ENCODE data around the gene RPL13.

RPL13 gene

DNA sequence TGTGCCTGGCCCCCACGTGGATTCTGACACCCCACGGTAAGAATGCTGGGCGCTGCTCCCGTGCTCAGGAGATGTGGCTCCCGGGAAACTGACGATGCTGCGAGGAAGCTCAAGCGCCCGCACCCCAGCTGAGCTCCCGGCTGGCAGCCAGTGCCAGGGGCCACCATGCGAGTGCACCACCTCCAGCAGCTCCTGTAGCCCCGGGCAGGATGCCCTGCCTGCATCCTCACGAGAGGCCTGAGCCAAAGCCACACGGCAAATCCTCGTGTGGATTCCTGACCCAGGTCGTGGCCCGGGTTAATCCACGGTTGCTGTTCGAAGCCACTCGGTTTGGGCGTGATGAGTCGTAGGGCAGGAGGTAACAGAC is 41.4 kb downstream of the RPL13 start:
- TF ChIP-seq FOXP2 (optimal IDR thresholded peaks at IDR 0.05; ENCODE audit: borderline replicate concordance, extremely low read depth, extremely low read length, insufficient read depth) (no peak), POLR2AphosphoS5 (IDR thresholded peaks at IDR 0.05; ENCODE audit: low read depth, low read length) (no peak), SIN3A (IDR thresholded peaks at IDR 0.05; ENCODE audit: borderline replicate concordance, insufficient read depth, low read length) (no peak), TAF1 (IDR thresholded peaks at IDR 0.05; ENCODE audit: borderline replicate concordance, insufficient read depth, low read length) (no peak)
- TF ChIP-seq, protein P1, sequence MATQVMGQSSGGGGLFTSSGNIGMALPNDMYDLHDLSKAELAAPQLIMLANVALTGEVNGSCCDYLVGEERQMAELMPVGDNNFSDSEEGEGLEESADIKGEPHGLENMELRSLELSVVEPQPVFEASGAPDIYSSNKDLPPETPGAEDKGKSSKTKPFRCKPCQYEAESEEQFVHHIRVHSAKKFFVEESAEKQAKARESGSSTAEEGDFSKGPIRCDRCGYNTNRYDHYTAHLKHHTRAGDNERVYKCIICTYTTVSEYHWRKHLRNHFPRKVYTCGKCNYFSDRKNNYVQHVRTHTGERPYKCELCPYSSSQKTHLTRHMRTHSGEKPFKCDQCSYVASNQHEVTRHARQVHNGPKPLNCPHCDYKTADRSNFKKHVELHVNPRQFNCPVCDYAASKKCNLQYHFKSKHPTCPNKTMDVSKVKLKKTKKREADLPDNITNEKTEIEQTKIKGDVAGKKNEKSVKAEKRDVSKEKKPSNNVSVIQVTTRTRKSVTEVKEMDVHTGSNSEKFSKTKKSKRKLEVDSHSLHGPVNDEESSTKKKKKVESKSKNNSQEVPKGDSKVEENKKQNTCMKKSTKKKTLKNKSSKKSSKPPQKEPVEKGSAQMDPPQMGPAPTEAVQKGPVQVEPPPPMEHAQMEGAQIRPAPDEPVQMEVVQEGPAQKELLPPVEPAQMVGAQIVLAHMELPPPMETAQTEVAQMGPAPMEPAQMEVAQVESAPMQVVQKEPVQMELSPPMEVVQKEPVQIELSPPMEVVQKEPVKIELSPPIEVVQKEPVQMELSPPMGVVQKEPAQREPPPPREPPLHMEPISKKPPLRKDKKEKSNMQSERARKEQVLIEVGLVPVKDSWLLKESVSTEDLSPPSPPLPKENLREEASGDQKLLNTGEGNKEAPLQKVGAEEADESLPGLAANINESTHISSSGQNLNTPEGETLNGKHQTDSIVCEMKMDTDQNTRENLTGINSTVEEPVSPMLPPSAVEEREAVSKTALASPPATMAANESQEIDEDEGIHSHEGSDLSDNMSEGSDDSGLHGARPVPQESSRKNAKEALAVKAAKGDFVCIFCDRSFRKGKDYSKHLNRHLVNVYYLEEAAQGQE (IDR thresholded peaks at IDR 0.05; ENCODE audit: insufficient read depth in 1 of 2, low read depth in 2 of 2, low read length in 2 of 2): no peak

GRCh38 chr16:89602273-89602951 is 41.9 kb downstream of the RPL13 start:
- TF ChIP-seq, protein P1 (IDR thresholded peaks at IDR 0.05; ENCODE audit: insufficient read depth in 1 of 2, low read depth in 2 of 2, low read length in 2 of 2): no peak
- TF ChIP-seq TAF1 (IDR thresholded peaks at IDR 0.05; ENCODE audit: borderline replicate concordance, insufficient read depth, low read length) (peak; percentile 23; the same call in 1 of the 2 replicates), FOXP2 (optimal IDR thresholded peaks at IDR 0.05; ENCODE audit: borderline replicate concordance, extremely low read depth, extremely low read length, insufficient read depth) (peak; percentile 63)

GRCh38 chr16:89602952-89603590 is 42.6 kb downstream of the RPL13 start:
- TF ChIP-seq FOXP2 (optimal IDR thresholded peaks at IDR 0.05; ENCODE audit: borderline replicate concordance, extremely low read depth, extremely low read length, insufficient read depth): no peak
- TF ChIP-seq POLR2AphosphoS5 (IDR thresholded peaks at IDR 0.05; ENCODE audit: low read depth, low read length): no peak
- no peak for TF ChIP-seq SIN3A (IDR thresholded peaks at IDR 0.05; ENCODE audit: borderline replicate concordance, insufficient read depth, low read length)
- TF ChIP-seq, protein P1 (IDR thresholded peaks at IDR 0.05; ENCODE audit: insufficient read depth in 1 of 2, low read depth in 2 of 2, low read length in 2 of 2): no peak
- no peak for TF ChIP-seq TAF1 (IDR thresholded peaks at IDR 0.05; ENCODE audit: borderline replicate concordance, insufficient read depth, low read length)

DNA sequence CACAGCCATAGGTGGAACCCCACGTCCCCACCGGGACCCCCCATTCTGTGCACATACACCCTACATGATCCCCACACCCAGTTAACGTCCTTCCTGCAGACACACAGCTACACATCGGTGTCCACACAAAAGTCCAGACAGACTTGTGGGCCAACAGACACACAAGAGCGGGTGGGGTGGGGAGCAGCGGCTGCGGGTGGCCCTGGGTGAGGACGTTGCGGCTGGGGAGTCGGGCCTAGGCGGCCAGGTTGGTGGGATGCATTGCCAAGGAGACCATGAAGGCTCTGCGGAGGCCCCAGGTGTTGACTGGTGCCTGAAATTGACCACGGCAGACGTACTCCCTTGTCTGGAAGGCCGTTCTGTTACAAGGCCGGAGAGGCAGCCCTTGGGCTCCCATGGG is 44.3 kb downstream of the RPL13 start:
- no peak for TF ChIP-seq TAF1 (IDR thresholded peaks at IDR 0.05; ENCODE audit: borderline replicate concordance, insufficient read depth, low read length)
- no peak for TF ChIP-seq FOXP2 (optimal IDR thresholded peaks at IDR 0.05; ENCODE audit: borderline replicate concordance, extremely low read depth, extremely low read length, insufficient read depth)
- TF ChIP-seq, protein P1 (IDR thresholded peaks at IDR 0.05; ENCODE audit: insufficient read depth in 1 of 2, low read depth in 2 of 2, low read length in 2 of 2): no peak

All from PFSK-1 (cell line).